OCI-LY1 (cell line): ENCODE data around the gene YIF1A.

Source experiments
- CTCF ChIP-seq: fragments of 200-600 bp; sonication (generic), shearing (Covaris generic); IDR thresholded peaks from 2 replicates; pipeline ENCODE4 v1.5.1; 2017; ENCODE audit warnings: mild to moderate bottlenecking, antibody characterized with exemption, low read length, moderate library complexity, mixed read lengths
- EZH2 ChIP-seq: fragments of 200-600 bp; sonication (generic), shearing (Covaris generic); IDR thresholded peaks from 2 replicates; pipeline ENCODE4 v1.8.0; 2017; ENCODE audit warnings: borderline replicate concordance, mixed run types, mild to moderate bottlenecking, antibody characterized with exemption, low read length, moderate library complexity, mixed read lengths

- TF ChIP-seq CTCF (no peak), EZH2 (no peak)
These were observed 34.7 kb upstream of the YIF1A start for GRCh38 chr11:66323684-66324083.
